Erythroblast (primary cell): ENCODE data around the gene TOLLIP.
"Not testable (repeated sequence)": the region's sequence is repeated elsewhere in the genome, so short reads cannot be mapped to it uniquely, and the experiment has no call there.

Source experiments
- GATA1 ChIP-seq: IDR thresholded peaks from 2 replicates; pipeline ENCODE4 v1.6.1; 2011; ENCODE audit warnings: low read depth, mild to moderate bottlenecking, control low read depth, low read length, moderate library complexity
- POLR2A ChIP-seq: IDR thresholded peaks from 2 replicates; pipeline ENCODE4 v1.6.1; 2011; ENCODE audit warnings: mild to moderate bottlenecking, low read length

GRCh38 chr11:1242751-1243150 is 66.7 kb downstream of the TOLLIP start:
- not testable (repeated sequence) for TF ChIP-seq POLR2A, GATA1
